ENCODE results near the gene SOS1. TPM values are rescaled to one million over a fixed set of nuclear protein-coding genes. Genes with fewer than 3 reads are reported as not detected.

Gene SOS1
- 10 to 100 TPM; 55.9 to 80.8 (median 63.2) TPM for total RNA-seq

DNA sequence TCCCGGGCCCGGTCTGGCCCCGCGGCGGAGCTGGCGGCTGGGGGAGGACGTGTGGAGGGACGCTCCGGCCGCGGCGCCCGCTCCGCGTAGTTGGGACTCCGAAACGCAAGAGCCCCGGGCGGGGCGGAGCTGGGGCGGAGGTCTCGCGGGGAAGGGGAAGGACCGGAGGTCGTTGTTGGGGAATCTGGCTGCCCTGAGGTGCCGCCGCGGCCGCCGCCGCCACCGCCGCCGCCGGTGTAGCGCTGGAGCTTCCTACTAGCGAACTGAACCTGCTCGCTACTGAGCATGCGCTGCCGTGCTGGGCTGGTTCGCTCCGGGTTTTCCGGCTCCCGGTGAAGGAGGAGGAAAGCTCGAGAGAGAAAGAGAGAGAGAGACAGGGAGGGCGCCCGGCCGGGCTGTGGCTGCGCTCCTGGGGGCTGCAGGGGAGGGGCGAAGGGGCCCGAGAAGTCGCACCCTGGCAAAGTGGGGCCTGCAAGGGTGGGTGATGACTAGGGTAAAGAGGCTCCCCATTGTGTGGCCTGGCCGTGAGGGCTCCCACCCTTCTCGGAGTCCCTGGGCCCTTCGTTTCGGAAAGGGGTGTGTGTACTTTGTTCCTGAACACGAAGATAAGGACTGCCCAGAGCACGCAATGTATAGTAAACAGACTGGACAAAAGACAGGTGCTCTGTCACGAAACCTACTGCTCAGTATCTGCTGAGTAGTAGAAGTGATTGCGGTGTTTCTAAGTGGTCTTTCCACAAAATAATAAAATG, at the start of gene SOS1:
Gene SOS1, minus strand, starts transcription at position 281 of the 752 bp plus-strand sequence. CDS start 629 bp downstream, outside the sequence.
- Histone ChIP-seq H3K36me3 (no peaks in the 10 kb centered on the region), H3K27me3 (no peaks in the 10 kb centered on the region), H3K27ac (peak within 1 kb of the TSS; percentile 93 to 98 (median 97)), H3K4me3 (replicated peaks in 1 of 3) (peak within 1 kb of the TSS; percentile 34 to 71 (median 53)), H3K4me1 (peaks cover 35 to 47% of the 10 kb centered on the region in 2 donors), H3K9me3 (no peaks in the 10 kb centered on the region)
- peak; percentile 97 to 98 for DNase-seq
- intact Hi-C loops (cut with DNase I), result loop anchor here (10.0 kb wide), 1 partner anchor 46 kb away; no protein-coding TSS in a partner anchor
- TF ChIP-seq, protein P1, sequence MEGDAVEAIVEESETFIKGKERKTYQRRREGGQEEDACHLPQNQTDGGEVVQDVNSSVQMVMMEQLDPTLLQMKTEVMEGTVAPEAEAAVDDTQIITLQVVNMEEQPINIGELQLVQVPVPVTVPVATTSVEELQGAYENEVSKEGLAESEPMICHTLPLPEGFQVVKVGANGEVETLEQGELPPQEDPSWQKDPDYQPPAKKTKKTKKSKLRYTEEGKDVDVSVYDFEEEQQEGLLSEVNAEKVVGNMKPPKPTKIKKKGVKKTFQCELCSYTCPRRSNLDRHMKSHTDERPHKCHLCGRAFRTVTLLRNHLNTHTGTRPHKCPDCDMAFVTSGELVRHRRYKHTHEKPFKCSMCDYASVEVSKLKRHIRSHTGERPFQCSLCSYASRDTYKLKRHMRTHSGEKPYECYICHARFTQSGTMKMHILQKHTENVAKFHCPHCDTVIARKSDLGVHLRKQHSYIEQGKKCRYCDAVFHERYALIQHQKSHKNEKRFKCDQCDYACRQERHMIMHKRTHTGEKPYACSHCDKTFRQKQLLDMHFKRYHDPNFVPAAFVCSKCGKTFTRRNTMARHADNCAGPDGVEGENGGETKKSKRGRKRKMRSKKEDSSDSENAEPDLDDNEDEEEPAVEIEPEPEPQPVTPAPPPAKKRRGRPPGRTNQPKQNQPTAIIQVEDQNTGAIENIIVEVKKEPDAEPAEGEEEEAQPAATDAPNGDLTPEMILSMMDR (IDR thresholded peaks at IDR 0.05), result no peak
- peak; percentile 81 to 95 for TF ChIP-seq POLR2A (IDR thresholded peaks at IDR 0.05)
- 1% methylated on average over 24 to 41 of the region's 60 CpGs for WGBS, 2 donors

DNA sequence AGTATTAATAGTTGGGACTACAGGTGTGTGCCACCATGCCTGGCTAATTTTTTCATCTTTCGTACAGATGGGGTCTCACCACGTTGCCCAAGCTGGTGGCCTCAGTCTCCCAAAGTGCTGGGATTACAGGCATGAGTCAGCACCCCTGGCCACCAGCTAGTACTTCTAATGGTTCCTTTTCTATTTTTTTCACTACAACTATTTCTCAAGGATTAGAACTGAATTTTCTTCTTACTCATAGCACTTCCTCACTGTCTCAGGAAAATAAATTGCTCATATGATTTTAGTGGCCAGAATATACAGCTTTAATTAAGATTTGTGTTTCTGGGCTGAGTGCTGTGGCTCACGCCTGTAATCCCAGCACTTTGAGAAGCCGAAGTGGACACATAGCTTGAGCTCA, 43.2 kb upstream of the SOS1 start:
- Histone ChIP-seq H3K27ac (no peak overlapping the region), H3K36me3 (no peaks in the 10 kb centered on the region), H3K27me3 (no peaks in the 10 kb centered on the region), H3K4me3 (replicated peaks in 1 of 3) (no peak overlapping the region), H3K4me1 (no peaks in the 10 kb centered on the region), H3K9me3 (no peaks in the 10 kb centered on the region)
- WGBS, 2 donors, result 83 to 88% methylated on average over 4 of the region's 4 CpGs
- TF ChIP-seq, protein P1 (IDR thresholded peaks at IDR 0.05), result no peak
- TF ChIP-seq POLR2A (IDR thresholded peaks at IDR 0.05), result no peak
- no peak for DNase-seq
- intact Hi-C loops (cut with DNase I), result no loop called here

DNA sequence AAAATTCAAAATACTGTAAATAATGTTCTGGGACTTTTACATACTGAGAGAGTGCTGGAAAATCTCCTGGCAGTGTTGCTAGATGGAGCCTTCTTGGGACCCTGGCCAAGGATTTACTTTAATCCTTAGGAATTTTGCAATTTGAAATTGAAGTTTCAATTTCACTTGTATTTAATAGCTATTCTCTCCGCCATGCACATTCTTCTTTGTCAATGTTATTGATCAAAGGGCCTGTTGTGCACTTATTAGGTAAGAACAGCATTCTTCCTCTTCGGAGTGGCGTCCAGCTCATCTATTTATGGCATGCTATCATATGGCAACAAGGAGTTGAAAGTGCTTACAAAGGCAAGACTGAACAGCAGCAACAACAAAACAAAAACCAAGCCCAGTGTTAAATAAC, 40.1 kb upstream of the SOS1 start:
- no peak for DNase-seq
- H3K4me3 ChIP-seq (replicated peaks in 1 of 3), result no peak overlapping the region
- WGBS, 2 donors, result 80 to 82% methylated on average over 3 of the region's 3 CpGs
- H3K27ac ChIP-seq, result no peak overlapping the region
- no peaks in the 10 kb centered on the region for H3K9me3 ChIP-seq
- no peaks in the 10 kb centered on the region for H3K36me3 ChIP-seq
- H3K27me3 ChIP-seq, result no peaks in the 10 kb centered on the region
- no peaks in the 10 kb centered on the region for H3K4me1 ChIP-seq
- TF ChIP-seq, protein P1 (IDR thresholded peaks at IDR 0.05), result no peak
- TF ChIP-seq POLR2A (IDR thresholded peaks at IDR 0.05), result no peak
- intact Hi-C loops (cut with DNase I), result no loop called here

DNA sequence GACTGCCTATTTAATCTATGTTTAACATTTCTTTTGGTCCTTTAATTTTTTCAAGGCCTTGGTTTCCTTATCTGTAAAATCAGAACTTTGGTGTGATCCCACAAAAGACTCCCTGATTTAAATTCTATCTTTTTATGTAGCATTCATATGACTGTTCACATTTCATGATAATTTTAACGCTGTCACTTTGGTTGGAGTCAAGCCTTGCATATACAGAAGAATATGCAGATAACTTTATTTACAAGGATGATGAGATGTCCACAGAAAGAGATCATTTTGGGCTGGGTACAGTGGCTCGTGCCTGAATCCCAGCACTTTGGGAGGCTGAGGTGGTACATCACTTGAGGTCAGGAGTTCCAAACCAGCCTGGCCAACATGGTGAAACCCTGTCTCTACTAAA, 38.4 kb upstream of the SOS1 start:
- Histone ChIP-seq H3K27me3 (no peaks in the 10 kb centered on the region), H3K36me3 (no peaks in the 10 kb centered on the region), H3K27ac (no peak overlapping the region), H3K4me1 (no peaks in the 10 kb centered on the region), H3K9me3 (no peaks in the 10 kb centered on the region), H3K4me3 (replicated peaks in 1 of 3) (no peak overlapping the region)
- TF ChIP-seq, protein P1 (IDR thresholded peaks at IDR 0.05), result no peak
- no peak for TF ChIP-seq POLR2A (IDR thresholded peaks at IDR 0.05)
- WGBS, 2 donors, result 92 to 100% methylated on average over 2 of the region's 2 CpGs
- no peak for DNase-seq
- intact Hi-C loops (cut with DNase I), result no loop called here

DNA sequence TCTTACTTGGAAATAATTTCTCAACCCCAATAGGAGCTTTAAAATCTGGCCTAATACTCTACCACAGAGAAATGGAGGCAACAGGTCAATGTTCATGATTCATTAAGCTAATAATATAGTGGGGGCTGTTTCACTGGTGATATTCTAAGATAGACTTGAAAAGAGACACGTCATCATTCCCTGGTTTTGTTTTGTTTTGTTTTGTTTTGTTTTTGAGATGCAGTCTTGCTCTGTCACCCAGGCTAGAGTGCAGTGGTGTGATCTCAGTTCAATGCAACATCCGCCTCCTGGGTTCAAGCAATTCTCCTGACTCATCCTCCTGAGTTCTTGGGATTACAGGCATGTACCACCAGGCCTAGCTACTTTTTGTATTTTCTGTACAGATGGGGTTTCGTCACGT, 37.5 kb upstream of the SOS1 start:
- Histone ChIP-seq H3K9me3 (no peaks in the 10 kb centered on the region), H3K4me1 (no peaks in the 10 kb centered on the region), H3K27me3 (no peaks in the 10 kb centered on the region), H3K36me3 (no peaks in the 10 kb centered on the region), H3K4me3 (replicated peaks in 1 of 3) (no peak overlapping the region), H3K27ac (no peak overlapping the region)
- WGBS, 2 donors, result 92 to 95% methylated on average over 4 of the region's 4 CpGs
- intact Hi-C loops (cut with DNase I), result no loop called here
- DNase-seq, result no peak
- TF ChIP-seq POLR2A (IDR thresholded peaks at IDR 0.05), result no peak
- TF ChIP-seq, protein P1 (IDR thresholded peaks at IDR 0.05), result no peak
